SKM-1 (cell line): ENCODE results near the gene EIF3F.

Experiments used
- DNase-seq: peaks from one replicate; lab custom pipeline; 2025; ENCODE audit not compliant: unreplicated experiment; lab: John Stamatoyannopoulos, UW

Gene EIF3F

DNA sequence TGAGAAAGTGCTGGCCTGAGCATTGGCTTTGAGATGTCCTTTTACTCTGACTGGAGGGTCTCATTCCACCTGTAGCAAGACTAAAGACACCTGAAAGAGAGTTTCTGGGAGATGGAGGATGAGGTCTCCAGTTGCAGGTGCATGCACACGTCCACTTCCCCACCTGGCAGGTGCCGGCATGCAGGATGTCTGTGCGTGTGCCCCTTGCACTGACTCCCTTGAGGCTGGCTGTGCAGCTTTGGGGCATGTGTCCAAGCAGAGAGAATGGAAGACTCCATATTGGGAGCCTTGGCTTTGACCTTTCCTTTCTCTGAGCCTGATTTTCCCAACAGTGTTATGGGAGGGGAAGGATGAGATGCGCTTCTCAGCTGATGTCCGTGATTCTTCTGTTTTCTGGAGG is 49.8 kb downstream of the EIF3F start:
- DNase-seq = no peak

DNA sequence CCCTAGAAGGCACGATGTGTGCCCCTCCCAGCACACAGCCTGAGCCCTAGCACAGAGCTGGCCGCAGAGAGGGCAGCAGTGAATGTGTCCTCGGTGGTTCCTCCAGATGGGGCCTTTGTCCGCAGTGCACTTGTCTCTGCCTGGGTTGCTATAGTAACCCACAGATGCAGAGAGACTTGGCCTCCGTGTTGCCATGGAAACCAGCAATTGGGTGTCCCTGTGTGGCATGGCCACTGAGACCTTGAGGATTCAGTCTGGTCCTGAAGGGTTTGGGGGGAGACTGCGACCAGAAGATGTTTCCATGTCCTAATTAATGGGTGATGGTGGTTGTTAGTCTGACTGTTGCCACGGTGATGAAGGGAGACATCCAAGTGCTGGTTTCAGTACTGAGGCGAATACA is 51.3 kb downstream of the EIF3F start:
- DNase-seq = no peak

DNA sequence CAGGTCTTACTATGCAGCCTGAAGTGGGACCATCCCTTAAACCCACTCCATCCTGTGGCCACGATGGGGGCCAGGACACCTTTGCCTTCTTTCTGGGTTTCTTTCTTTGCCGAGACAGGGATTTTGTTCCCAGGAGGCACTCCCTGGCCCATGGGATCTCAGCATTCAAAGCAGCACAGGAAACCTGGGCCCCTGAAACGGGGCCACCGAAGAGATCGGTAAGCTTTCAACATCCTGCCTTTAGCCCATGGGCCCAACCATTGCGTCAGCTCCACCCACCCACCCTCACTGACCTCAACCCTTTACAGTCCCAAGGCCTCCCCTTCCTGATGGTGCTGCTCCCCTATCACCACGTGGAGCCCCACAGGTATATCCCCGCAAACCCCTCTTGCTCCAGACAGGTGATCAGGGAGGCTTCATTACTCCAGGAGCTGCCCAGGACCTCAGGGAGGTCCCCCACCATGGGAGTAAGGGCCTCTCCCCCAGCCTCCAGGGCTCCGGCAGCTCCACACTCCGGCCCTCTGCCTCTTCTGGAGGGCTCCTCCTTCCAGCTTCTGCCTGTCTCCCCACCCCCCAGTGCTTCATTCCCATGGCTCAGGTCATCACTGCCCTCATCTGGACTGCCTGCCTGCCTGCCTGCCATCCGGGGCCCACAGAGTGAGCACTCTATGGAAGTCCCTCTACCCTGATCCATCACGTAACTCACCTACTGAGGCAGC is 51.8 kb downstream of the EIF3F start:
- no peak for DNase-seq

DNA sequence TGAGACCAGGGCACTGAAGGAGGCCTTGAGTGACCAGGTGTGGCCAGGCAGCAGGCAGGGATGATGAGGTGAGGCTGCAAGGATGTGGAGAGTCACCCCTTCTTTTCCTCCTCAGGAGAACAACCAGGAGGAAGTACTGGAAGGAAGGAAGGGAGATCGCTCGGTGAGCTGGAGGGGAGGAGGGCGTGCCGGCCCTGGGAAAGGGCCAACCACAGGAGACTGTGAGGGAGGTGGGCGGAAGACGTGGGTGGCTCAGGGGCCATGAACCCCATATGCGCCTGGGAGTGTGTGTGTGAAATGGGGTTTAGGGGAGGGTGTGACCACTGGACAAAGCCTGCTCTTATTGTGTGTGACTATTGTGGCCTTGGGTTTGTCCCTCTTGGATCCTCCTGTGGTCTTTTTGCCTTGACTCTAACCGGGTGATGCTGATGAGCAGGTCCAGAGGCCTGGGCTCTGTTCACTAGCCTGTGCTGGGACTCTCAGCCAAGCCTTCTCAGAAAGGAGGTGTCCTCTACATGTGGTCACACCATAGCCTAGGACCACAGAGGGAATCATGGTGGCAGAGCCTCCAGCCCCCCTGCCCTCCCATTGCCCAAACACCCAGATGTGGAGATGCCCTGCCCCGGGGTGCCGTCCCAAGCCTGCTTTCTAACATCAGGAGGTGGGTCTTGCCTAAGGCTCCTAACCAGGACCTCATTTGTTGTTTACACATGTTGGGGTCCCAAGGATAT is 52.6 kb downstream of the EIF3F start:
- DNase-seq = no peak

DNA sequence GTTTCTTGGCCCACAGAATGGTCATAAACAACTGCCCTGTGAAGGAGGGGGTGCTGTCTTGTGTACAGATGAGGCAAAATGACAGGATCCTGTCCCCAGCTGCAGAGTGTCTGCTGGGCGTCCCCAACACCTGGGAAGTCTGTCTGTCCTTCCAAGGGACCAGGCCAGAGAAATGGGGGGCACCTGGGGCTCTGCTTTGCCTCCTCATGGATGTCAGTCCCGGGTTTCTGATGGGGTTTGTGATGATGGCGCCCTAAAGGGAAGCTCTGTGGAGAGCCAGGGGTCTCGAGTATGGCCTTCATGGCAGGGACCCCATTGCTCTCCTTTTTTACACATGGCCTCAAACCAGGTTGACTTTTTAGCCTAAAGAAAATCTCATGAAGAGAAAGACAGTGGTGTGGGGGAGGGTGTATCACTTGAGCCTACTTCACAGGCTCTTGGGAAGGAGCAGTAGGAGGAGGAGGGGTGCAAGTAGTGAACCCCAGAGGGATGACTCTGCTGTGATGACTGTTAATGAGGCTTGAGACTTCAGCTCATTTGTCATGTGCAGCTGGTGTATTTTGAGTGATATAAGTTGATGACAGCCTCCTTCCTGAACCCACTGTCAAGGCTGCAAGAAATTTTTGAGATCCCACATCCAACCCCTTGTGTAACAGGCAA is 53.3 kb downstream of the EIF3F start:
- DNase-seq = no peak

DNA sequence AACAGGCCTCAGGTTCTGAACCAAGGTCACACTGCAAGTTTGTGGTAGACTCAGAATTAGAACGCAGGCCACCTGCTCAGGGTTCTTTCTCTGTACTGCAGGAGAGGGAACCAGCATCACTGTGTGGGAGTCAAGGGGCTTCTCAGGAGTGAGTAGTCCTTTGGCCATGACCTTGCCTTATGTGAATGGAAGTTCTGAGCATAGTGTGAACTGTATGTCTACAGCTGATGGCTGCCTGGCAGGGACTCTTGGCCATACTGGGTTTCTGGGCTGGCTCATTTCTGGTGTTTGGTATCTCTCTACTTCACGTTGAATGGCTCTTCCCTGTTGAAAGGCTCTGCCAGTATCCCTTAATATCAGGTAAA is 53.8 kb downstream of the EIF3F start:
- no peak for DNase-seq

DNA sequence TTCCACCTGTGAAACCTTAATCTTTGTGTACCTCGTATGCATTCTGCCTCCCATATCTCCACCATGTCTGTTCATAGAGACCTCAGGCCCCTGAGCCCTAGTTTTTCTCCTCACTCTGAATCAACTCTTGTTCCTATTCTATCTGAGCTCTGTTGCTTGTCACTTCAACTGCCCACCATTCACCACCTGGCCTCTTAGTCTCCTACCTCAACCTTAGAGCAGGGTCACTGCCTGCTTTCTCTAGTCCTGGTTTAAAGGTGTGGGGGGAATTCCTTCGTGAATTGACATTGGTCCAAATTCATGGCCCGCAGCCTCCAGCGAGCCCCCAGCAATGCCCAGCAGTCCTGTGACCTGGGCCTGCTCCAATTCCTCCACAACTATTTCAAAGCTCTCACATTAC is 54.4 kb downstream of the EIF3F start:
- DNase-seq = no peak

DNA sequence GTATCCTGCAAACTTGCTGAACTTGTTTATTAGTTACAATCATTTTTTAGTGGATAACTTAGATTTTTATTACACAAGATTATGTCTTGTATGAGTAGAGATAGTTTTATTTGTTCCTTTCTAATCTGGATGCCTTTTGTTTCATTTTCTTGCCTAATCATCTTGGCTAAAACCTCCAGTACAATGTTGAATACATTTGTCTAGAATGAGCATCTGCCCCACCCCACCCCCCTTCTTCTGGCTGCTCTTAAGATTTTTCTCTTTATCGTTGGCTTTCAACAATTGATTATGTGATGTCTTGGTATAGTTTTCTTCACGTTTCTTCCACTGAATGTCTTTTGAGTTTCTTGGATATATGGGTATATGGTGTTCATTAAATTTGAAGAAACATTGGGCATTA is 56.6 kb downstream of the EIF3F start:
- no peak for DNase-seq

DNA sequence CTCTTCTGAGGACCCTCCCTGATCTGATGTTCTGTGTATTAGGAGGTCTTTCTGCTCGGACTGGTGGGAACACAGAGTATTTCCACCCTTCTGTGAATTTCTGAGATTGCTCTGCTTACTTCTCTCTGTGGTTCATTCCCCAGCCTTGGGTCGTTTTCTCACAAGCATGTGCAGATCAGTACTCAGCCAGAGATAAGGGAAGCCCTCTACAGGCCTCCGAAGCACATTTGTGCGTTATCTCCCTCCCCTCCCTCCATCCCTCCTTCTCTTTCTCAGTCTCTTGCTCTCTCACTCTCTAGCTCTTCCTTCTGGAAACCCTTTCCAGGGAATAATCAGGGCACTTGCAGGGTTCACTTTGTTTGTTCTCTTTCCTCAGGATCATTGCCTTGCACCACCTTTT is 58.7 kb downstream of the EIF3F start:
- DNase-seq = no peak

DNA sequence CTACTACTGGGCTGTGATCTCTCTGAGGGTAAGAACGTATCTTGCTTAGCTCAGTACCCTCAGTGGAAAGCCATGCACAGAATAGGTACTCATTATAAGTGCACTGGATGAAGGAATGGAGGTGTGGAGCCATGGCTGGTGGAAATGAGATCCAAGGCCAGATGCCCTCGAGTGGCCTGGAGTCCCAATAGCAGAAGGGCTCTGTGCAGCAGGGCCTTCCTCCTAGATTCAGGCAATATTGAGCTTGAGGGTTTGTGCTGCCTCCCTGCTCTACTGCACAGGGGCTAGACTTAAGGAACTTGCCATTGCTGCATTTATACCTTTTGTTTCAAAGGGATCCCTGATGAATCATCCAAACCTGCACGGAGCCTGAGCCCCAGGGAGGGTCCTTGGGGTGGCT is 60.2 kb downstream of the EIF3F start:
- DNase-seq = no peak

DNA sequence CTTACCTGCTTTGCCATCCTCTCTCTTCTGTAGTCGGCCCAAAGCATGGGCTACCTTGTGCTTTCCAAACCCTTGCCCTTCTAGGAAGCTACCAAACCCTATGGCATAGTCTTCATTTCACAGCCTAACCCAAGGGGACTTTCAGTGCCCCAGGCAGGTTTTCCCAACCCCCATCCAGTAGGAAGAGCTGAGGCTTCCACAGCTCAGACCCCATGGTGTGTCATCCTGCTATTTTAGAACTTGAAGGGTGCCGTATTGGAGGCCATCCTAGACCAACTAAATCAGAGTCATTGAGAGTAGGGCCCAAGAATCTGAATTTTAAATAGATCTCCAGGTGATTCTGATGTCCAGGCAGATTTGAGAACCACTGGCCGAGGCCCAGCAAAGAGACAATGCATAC is 61.9 kb downstream of the EIF3F start:
- no peak for DNase-seq
